GM18511 (cell line): ENCODE measurements around the gene RIT1.
A peak's percentile ranks its signal among the peaks of the same experiment; 100 is the strongest.
"Not testable (repeated sequence)": the region's sequence is repeated elsewhere in the genome, so short reads cannot be mapped to it uniquely, and the experiment has no call there.

Source experiments
- ATAC-seq: cut with Tn5 transposase; IDR thresholded peaks from one replicate; pipeline ENCODE4 v1.9.1; 2021; ENCODE audit warnings: mild to moderate bottlenecking, moderate library complexity; ENCODE audit not compliant: unreplicated experiment

Gene RIT1

DNA sequence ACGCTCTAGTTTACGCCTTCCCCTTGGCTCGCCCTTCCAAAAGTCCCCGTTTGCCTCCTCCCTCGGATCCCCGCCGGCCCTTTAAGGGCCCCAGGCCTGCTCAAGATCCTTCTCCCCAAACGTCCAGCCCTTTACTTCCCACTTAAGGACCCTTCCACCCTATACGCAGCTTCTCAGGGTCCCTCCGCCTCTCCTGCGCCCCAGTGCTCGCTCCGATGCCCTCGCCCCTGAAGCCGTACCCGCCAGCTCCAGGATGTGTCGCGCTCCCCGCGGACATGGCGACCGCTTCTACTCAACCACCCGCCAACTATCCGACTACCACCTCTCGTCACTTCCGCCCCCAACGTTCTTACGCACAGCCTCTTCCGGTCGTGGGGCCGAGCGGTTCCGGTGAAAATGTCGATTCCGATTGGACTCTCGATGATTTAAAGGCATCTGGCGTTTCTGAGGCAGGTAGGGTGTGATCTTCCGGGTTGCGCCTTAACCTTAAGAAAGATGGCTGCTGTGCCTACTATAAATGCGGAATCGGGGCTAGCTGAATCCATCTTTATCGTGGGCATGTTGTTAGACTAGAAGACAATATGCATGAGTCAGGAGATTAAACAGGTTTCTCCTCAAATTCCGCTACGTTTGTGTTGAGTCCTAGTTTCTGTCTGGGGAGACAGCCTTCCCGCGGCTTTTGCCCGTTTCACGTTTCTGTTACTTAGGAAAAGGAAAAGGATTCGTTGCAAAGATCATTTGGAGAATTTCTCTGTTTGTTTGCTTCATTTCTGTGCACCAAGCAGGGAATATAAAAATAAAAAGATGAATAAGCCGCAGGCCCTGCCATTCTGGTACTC lies 23.2 kb upstream of the RIT1 start, which contains the start of gene KHDC4:
KHDC4 (minus strand) TSS at position 317 of the 839 bp plus-strand sequence; CDS start at position 277, 40 bp downstream.
- peak; percentile 97 for ATAC-seq

DNA sequence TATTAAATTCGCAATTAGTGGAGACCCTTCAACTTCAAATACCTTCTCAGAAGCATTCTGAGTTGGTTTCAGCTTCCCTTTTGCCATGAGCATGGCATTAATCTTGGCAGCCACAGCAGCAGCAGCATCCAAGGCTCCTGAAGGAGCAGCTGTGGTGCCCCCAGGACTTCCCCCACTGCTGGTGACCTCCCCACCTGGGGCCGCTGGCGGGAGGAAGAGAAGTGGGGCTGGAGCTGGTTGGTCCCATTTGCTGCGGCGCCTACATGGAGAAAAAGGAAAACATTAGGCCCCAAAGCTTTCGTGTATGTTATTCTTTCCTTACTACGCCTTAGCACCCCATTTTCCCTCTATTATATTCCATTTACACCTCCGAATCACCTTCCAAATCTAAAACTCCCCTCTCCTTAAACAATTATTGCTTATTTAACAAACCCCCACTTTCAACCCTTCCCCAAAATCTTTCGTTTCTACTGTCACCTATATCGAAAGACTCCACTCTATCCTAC lies 22.5 kb upstream of the RIT1 start:
- no peak for ATAC-seq

DNA sequence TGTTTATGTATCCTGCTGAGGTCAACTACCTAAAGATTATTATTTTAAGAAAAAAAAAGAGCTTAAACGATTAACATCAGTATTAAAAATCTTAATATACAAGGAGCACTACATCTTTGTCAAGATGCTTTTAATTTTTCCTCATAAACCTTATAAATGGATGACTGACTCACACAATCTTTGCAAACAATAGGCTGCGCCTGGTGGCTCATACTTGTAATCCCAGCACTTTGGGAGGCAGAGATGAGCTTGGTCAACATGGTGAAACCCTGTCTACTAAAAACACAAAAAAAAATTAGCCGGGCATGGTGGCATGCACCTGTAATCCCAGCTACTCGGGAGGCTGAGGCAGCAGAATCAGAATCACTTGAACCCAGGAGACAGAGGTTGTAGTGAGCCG lies 21.3 kb upstream of the RIT1 start:
- ATAC-seq = no peak

DNA sequence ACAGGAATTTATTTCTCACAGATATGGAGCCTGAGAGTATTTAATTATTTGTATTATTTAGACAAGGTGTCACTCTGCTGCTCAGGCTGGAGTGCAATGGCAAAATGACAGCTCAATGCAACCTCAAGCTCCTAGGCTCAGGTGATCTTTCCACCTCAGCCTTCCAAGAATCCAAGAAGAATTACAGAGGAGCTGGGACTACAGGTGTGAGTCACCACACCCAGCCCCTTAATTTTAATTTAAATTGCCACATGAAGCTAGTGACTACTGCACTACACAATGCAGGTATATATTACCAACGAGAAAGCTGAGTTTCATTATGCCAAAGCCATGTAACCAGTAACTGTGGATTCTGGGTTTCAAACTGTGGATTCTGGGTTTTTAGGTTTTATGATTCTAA lies 20.9 kb upstream of the RIT1 start:
- no peak for ATAC-seq

DNA sequence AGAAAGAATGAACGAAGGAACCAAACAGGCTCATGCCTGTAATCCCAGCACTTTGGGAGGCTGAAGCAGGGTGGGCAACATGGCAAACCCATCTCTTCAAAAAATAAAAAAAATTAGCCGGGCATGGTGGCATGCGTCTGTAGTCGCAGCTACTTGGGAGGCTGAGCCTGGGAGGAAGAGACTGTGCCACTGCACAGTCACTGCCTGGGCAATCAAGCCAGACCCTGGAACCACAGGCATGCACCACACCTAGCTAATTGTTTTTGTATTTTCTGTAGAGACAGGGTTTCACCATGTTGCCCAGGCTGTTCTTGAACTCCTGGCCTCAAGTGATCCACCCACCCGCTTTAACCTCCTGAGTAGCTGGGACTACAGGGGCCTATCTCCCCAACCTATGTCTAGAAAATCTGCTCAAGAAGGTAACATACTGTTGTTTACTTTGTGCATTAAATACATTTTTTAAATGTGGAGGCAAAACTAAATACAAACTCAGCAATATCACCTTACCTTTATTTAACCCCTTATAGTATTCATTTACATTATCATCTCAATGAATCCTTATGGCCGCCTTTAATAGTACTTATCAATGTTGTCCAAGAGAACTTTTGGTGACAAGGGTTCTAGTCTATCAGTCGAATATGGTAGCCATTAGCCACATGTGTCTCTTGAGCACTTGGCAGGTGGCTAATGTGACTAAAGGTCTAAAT lies 20.3 kb upstream of the RIT1 start:
- no peak for ATAC-seq

DNA sequence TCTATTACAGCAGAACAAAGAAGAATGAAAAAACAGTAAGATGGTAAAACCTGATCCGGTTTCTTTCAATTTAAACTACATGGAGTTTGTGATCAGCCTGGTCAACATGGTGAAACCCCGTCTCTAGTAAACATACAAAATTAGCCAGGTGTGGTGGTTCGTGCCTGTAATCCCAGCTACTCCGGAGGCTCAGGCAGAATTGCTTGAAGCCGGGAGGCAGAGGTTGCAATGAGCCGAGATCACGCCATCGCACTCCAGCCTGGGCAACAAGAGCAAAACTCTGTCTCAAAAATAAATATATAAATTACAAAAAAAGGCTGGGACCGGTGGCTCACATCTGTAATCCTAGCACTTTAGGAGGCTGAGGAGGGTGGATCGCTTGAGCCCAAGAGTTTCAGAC lies 19.6 kb upstream of the RIT1 start:
- not testable (repeated sequence) for ATAC-seq

DNA sequence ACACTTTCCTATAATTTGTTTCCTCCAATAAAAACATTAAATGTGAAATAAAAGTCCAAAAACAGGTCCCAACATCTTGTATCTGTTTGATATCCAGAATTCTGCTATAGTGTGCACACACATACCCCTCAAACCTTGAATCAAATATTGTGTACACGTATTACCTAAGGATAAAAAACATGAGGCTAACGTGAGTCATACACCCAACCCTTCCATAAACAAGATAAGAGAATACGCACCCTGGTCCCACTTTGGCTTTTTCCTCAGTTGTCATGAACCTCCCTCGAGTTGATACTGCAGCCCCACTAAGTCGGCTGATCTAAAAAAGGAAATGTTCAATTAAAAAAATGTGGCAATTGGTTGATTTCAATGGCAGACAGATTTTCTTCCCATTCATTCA lies 17.9 kb upstream of the RIT1 start:
- ATAC-seq = no peak

DNA sequence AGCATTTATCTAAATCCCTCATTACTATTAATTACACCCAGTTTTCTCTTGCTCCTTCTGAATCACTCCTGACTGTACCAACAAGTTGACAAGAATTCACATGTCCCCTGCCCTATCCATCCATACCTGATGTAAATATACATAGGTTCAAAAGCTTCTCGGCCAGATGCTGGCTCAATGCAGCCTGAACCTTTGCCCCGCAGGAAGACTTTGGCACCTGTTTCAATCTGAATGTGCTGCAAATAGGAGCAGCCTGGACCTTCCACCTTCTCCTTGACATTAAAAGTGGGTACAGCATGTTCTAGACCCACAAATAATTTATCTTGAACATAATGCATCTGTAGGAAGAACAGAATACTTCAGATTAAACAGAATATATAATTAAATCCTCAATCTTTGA lies 14.4 kb upstream of the RIT1 start:
- no peak for ATAC-seq

DNA sequence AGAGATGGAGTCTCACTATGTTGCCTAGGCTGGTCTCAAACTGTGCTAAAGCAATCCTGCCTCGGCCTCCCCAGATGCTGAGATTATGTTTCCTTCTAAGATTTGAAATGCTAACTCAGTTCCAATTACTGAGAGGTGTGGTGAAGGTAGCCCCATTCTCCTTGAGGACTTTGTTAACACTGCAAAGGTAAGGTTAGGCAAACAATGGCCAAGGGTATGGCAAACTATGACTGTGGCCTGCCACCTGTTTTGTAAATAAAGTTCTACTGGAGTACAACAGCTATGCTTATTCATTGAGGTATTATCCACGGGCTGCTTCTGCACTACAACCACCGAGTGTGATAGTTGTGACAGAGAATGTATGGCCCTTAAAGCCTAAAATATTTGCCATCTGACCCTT lies 9.6 kb upstream of the RIT1 start:
- ATAC-seq = no peak

DNA sequence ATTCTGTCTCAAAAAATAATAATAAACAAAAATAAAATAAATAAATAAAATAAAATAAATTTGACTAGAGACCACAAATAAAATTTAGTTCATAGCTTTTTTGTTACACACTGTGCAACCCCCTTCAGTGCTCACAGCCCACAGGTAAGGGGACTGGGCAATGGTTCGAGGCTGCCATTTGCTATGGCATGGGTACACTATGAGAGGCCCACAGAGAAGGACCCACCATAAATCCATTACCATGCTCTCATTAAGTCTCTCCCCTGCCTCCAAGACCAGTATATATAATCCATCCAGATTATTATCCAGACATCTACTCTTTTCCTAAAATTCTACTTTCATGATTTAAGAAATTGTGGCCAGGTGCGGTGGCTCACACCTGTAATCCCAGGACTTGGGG lies 8.7 kb upstream of the RIT1 start:
- ATAC-seq = no peak

DNA sequence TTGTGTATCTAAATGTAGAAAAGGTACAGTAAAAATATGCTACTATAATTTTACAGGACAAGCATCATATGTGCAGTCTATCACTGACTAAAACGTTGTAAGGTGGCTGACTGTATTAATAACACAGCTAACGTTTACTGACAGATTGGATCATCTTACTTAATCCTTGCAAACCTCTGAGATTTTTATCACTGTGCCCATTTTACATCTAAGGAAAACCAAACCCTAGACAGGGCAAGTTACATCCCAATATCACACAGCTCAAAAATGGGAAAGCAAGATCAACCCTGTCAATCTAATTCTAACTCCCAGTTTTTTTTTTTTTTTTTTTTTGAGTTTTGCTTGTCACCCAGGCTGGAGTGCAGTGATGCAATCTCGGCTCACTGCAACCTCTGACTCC lies 7.5 kb upstream of the RIT1 start:
- ATAC-seq = no peak

DNA sequence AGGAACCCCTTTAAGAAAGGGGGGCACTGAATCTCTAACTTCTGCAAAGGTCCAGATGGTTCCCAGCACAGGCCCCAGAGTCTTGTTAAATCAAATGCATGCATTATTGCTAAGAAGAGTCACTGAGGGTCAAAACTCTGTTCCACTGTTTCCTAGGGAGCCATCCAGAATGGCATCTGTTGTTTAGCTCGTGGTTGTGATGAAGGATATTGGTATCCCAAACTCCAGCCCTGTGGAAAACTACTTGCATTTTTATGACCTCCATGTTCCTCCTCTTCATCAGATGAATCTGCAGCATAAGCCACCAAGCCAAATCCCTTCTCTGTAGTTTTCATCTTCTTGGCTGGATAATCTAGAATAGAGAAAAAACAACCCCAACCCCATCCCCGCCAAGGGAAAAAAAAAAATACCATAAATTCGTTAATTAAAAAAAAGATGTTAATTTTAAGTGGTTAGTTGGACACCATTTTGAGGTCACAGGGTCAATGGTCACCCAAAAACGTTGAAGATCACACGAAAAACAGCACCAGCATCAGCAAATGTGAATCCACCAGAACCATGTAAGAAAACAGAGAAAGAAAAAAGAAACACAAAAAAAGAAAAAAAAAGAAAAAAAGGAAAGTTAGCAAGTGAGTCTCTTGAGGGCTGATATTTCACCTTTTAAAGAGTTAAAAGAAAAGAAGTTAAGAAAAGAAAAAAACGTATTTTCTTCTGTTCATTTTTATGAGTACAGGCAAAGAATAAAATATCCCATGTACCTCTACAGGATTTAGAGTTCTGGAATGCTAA lies 3.0 kb upstream of the RIT1 start:
- ATAC-seq = no peak

DNA sequence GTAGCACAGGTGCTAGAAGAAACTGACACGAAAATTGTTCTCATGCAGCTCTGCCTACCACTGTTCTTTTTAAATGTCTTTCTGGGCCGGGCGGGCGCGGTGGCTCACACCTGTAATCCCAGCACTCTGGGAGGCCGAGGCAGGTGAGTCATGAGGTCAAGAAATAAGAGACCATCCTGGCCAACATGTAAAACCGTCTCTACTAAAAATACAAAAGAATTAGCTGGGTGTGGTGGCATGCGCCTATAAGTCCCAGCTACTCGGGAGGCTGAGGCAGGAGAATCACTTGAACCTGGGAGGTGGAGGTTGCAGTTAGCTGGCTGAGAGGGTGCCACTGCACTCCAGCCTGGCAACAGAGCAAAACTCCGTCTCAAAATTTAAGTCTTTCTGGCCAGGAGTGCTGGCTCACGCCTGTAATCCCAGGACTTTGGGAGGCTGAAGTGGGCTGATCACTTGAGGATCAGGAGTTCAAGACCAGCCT lies 947 bp upstream of the RIT1 start:
- ATAC-seq = no peak

DNA sequence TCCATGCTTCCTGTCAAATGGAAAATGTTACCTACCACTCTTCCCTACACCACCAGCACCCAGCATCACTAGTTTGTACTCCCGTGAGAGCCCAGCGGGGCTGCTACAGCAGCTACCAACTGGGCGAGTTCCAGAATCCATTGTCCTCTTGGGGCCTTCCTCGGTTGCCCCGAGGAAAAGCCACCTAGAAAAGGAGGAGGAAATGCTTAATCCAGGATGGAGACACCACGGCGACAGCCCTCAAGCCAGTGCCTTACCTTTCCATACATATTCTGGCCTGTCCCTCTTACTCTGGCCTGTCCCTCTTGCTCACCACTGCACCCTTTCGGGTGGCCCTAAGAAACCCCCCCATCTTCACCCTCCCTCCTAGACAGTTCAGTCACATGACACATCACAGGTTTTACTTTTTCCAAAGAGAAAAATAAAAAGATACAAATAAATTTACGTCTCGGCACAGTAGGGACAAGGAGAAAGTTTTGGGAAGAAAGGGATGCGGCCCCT lies 478 bp downstream of the RIT1 start:
- ATAC-seq = peak; percentile 44

DNA sequence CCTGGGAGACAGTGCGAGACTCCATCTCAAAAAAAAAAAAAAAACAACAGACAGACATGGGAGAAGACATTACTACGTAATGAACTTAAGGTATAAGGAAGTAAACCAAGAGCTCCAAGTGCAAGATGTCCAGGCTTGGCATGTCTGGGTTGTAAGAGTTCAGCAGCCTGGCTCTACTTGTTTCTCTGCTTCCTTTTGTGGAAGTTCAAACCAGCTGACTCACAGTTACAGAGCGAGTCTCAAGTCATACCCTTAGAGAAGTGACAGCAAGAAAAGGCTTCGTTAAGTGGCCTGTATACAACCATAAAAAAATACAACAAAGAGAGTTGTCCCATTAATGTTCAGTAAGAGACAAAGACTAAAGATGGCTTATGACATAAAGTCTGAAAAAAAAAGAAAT lies 1.3 kb downstream of the RIT1 start:
- ATAC-seq = no peak

DNA sequence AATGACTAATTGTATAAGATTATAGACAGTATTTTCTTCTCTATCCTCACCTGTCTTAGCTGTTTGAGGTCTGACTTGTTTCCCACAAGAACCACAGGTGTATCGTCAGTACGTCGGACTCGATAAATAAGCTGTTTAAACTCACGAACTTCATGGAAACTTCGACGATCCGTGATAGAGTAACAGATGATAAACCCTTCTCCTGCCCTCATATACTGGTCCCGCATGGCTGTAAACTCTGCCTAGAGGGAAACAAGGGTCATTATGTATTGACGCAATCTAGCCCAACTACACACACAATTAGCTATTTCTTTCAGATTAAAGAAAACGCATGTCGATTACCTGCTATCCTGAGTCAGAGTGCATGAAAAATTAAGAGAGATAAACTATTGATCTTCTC lies 6.9 kb downstream of the RIT1 start:
- no peak for ATAC-seq

DNA sequence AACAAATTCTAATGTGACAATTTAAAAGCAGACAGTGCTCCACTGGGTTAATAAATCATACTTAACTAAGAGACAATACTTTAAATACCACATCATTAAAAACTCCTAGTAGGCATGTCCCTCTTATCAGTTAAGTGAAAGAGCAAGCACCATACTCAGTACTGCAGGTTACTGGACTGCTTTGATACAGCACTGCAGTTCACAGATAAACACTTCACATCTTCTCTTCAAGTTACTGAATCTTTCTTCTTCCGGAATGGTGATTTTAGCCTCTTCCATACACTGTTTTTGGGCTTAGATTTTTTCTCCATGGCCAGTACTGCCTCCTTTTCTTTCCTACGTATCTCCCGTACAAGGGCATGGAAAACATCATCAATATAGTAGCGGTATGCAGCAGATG lies 11.0 kb downstream of the RIT1 start:
- no peak for ATAC-seq

DNA sequence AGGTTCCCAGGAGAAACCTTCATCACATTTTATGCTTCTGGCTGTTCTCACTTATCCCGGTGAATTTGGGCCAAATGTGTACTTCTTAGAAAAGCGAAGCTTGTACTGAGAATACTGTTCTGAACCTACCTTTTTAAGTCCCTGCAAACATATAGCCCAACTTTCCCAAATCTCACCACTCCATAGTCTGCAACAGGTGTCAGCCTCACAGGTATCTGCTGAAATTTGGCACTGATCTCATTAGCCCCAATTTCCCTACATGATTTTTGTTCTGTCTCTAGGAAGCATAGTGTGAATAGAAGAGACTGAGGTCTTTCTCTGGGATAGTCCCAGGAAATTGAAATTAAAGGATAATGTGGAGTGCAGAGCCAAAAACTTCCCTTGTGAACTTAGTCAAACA lies 11.5 kb downstream of the RIT1 start:
- ATAC-seq = no peak

DNA sequence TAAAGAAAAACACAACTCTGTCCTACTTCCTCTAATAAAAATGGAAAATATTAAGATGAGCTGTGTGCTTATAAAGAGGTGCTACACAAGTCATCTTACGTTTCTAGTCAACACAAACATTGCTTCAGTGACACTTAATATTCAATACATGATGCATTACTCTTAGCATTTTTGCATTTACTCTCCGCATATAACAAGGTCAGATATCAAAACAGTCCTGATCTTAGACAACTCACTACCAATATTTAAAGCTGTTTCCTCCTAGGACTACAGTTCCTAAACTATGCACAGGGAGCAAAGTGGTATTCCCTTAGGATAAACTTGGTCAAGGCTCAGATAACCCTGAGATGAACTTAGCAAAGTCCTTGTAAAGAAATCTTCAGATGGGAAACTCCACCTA lies 12.3 kb downstream of the RIT1 start:
- ATAC-seq = no peak

DNA sequence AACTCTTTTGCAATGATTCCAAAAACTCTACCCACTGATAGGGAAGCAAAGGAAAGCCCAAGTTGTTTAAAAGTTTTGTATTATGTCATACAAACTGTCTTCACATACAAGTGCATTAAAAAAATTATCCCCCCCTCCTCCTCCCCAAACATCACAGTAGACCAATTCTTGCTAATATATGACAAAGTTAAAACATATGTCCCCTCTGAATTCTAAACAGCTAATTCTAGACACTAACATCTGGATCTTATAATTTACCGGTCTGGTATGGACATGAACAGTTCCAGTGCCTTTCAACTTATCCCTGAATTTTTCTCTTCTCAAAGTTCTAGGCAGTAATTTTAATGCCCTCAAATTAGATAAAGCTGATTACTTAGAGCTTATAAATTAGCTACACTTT lies 13.4 kb downstream of the RIT1 start:
- ATAC-seq = no peak

DNA sequence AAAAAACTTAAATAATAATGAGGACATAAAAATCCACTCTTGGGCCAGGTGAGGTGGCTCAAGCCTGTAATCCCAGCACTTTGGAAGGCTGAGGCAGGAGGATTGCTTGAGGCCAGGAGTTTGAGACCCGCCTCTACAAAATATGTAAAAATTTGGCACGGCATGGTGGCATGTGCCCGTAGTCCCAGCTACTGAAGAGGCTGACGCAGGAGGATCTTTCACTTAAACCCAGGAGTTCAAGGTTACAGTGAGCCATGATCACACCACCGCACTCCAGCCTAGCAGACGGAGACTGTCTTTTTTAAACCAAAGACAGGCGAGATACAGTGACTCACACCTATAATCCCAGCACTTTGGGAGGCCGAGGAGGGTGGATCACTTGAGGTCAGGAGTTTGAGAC lies 14.7 kb downstream of the RIT1 start:
- not testable (repeated sequence) for ATAC-seq
